GM15510 (cell line): ENCODE results near the gene KCNA2.

Source experiments
- POLR2A ChIP-seq: IDR thresholded peaks from 3 replicates; pipeline ENCODE4 v1.6.1; 2011; ENCODE audit warnings: borderline replicate concordance; ENCODE audit not compliant: insufficient read length; ENCODE audit errors: extremely low read depth

KCNA2 gene

GRCh38 chr1:110573314-110573713 lies 32.8 kb downstream of the KCNA2 start:
- no peak for TF ChIP-seq POLR2A

GRCh38 chr1:110572751-110573150 lies 33.4 kb downstream of the KCNA2 start:
- no peak for TF ChIP-seq POLR2A

DNA sequence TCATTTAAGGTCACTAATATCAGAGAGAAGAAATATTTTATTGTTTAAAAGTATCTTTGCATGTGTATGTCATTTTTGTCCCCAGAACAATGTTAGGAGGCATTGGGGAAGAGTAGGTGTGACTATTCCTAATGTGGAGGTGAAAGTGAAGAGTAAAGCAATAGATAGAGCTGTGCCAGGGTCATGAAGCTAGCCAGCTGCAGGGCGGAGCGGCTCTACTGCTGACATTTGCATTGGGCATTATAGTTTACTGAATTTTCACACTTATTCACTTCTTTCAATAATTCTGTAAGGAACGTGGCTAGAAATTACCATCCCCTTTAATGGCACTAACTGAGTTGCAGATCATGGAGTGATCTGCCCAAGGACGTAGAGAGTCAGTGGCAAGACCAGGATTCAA lies 35.3 kb downstream of the KCNA2 start:
- no peak for TF ChIP-seq POLR2A

- TF ChIP-seq POLR2A, result no peak
These were observed 35.9 kb downstream of the KCNA2 start for GRCh38 chr1:110570307-110570706.

GRCh38 chr1:110566836-110567235 lies 39.3 kb downstream of the KCNA2 start:
- no peak for TF ChIP-seq POLR2A

DNA sequence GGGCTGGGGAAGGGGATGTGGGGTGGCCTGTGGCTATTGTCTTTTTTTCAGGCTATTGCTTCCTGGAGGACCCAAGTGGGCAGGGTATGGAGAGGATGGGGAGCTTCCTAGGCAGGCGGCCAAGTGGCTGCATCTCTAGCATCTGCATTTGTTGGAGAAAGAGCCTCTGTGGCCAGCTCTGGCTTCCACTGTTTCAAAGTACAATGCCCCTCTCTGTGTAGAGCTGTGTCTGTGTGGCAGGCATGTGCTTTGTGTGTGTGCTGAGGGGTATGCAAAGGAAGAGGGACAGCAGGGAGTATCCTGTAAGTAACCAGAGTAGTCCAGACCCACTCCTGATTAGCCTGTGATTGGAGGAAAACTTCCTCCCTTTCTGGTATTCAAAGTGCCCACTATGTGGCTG lies 40.6 kb downstream of the KCNA2 start:
- no peak for TF ChIP-seq POLR2A

DNA sequence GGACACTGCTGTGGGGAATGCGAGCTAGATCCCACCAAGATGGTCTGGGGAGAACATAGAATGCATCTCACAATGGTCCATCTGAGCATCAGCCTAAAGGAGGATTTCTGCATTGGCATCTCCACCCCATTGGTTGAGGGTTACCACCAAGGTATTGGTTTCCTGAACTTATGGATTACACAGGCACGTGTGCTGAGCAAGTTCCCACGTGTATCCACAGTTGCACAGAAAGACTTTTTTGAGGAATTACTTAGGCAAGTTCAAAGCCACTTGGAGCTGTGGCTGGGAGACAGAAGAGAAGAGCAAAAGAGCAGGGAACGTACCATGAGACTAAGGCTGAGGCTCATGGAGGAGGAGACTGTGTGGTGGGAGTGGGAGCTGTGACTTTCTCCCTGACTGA lies 43.1 kb downstream of the KCNA2 start:
- TF ChIP-seq POLR2A, result no peak

DNA sequence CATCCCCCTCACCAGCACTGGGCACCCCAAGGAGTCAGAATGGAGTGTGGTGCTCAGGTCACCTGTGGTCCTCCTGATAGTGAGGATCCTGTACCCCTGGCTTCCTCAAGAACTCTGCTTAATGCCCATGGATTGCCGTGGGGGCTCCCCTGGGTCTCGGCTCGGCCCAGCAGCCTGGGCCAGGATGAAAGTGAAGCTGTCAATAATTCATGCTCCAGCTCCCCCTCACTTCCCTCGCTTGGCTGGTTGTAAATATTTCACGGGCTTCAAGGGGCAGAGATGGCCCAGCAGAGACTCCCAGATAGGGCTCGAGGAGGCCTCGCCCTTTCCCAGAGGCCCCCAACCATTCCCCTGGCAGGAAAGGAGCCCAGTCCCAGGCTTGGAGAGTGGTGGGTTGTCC lies 44.6 kb downstream of the KCNA2 start:
- TF ChIP-seq POLR2A, result no peak

DNA sequence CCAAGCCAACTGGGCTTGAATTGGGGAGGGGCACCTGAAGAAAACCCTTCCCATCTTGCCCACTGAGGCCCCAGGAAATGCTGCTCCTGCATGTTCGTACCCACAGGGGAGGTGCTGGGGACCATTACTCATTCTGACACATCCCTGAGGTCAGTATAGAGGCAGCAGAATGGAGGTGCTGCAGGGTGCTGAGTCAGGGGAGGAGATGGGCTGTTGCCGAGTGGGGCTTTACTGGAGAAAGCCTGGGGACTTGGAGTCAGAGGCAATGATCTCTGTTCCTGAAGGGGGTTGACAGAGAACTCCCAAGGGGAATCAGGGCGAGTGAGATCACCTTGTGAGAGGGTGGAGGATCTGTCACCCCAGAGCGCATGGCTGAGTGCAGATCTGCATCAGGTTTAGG lies 47.0 kb downstream of the KCNA2 start:
- TF ChIP-seq POLR2A, result no peak

DNA sequence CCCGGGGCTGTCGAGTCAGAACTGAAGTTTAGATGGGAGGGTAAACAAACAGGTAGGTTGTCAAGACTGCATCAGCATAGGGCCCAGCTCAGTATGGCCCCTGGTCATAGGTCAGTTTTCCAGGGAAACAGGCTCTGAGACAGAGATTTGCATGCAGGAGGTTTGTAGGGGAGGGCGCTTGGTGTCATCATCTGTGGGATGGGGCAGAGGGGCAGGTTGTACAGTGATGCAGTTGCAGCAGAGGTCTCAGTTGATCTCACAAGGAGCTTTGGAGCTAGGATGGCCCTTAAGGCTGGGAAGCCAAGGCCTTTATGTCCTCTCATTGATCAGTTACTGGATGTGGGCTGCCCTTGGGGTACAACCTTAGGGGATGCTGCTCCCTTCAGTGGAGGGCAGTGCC lies 48.7 kb downstream of the KCNA2 start:
- no peak for TF ChIP-seq POLR2A

DNA sequence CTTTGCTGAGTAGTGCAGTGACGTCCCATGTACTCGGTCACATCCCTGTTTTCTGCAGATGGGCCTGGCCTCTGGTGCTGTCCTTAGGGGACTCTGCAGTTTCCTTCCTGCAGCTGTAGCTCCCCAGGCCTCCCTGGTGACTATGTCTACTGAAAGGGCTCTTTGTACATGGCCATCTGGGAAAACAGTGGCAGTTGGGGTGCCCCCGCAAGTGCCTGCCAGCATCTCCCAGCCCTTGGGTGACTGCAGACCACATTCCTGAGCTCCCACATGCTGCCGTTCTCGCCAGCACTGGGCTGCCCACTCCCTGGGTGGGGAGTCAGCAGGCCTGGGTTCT lies 49.7 kb downstream of the KCNA2 start:
- no peak for TF ChIP-seq POLR2A

DNA sequence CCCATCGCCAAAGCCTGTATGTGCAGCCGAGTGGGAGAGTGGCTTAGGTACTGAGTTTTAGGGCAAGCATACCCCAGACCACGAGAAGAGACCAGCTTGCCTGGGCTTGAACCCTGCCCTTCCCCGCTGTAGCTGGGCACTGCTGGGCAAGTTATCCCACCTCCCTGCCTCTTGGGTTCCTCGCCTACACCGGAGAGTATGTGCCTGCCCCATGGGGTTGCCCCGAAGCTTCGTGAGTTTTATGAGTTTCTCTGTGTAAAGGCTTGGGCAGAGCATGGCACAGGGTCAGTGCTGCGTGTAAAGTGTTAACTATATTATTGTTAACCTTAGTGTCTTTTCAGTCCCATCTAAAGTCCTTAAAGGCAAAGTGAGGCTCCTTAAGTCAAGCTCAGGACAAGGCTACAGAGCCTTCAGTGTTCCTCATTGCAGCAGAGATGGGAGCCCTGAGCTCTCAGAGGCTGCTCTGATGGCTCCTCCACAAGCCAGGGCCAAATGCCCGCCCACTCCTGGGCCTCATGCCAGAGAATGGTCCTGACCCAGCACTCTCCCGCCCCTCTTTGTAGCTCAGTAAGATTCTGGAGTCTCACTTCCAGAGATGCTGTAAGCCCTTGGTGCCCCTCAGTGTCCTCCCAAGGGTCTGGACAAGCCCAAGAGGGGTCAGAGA lies 50.2 kb downstream of the KCNA2 start:
- TF ChIP-seq POLR2A, result no peak

DNA sequence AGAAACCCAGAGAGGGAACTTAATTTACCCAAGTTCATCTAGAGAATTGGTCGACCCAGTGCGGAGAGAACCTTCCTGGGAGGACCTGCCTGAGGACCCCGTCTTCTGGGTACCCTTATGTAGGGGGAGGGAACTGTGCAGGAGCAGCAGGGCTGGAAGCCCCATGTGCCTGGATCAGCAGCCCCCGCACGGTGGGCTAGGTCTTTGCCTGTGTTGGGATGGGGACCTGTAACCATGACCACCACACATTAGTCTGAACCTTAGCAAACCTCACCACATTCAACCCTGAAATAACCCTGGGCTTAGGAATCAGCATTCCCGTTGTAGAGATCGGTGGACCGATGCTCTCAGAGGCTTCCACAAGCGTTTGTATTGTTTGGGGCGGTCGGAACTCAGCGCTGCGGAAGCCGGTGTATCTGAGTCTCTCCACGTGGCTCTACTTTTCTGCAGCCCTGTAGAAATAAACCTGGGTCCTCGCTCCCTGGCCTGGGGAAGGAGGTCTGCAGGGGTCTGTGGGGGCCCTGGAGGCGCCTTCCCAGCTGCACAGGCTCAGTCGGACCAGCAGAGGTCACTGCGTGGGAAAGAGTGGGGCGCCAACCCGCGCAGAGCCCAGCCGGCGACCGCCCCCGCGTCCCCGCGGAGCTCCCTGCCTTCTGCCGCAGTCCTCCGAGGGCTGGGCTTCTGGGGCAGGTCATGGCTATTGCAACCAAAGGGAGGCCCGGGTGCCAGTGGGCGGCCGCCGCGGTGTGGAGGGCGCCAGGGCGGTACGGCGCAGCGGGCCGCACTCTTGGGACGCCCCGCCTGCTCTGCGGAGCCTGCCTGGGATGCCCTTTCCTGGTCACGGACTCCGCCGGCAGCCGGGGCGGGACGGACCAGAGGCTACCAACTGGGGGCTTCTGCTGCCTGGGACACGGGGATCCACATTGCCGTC lies 51.0 kb downstream of the KCNA2 start:
- TF ChIP-seq POLR2A, result no peak

DNA sequence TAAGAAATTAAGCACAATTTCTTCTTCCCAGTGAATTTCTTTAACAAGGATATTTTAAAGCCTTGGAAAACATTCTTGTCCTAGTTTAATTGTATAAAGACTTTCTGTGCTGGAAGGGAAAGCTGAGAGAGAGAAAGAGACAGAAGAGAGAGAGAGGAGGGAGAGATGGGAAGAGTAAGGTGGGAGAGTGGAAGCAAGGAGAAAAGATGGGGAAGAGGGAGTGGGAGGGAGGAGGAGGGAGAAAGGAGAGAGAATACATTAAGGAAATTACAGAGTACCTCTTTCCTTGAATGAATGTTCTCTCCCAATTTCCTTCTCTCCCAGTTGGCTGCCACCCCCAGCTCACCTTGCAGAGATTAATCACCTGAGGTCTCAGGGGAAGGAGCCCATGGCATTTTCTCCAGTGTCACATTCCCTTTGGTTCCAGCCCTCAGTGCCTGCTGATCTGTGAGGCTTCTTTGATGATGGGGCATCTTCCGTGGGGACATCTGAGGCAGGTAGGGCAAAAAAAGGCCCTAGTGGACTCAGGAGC lies 54.8 kb downstream of the KCNA2 start:
- TF ChIP-seq POLR2A, result no peak

GRCh38 chr1:110549831-110550230 lies 56.3 kb downstream of the KCNA2 start:
- TF ChIP-seq POLR2A, result no peak

DNA sequence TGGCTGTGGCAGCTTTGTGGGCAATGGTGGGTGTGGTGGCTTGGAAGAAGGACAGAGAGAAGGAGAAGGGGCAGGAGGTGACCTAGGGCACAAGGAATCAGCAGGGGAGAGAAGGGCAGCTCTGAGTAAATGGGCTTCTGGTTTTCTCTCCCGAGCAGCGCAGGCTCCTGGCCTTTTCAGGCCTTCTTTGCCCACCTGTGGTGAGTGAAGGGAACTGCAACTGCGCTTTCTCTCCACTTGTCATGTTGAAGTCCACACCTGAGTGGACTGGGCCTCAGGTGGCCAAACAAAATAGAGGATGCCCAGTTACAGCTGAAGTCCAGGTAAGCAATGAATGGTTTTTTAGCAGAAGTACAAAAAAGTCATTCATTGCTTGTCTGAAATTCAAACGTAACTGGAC lies 57.8 kb downstream of the KCNA2 start:
- no peak for TF ChIP-seq POLR2A
